ENCODE data around the gene SCRN2.

DNA sequence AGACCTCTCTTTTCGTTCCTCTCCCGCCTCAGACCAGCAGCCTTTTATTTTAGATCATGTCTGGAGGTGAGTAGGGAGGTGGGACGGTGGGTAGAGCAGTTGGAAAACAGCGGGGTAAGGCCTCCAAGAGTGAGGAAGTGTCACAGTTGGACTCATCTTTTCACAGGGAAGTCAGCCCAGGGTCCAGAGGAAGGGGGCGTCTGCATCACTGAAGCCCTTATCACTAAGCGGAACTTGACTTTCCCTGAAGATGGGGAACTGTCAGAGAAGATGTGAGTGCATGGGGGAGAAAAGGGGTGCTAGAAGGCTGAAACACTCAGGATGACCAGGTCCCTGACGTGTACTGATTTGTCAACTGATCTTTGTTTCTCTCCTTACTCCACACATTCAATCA lies 9.1 kb downstream of the SCRN2 start:
- TF ChIP-seq CREB1 (CRISPR knock-in tag; IDR thresholded peaks at IDR 0.05; ENCODE audit: low read depth) (no peak), EZH2 (IDR thresholded peaks at IDR 0.05; ENCODE audit: low read depth, unreplicated experiment) (no peak), ZNF114 (CRISPR knock-in tag; IDR thresholded peaks at IDR 0.05) (no peak), ZNF331 (CRISPR knock-in tag; IDR thresholded peaks at IDR 0.05; ENCODE audit: low read depth) (no peak), STAT1 (IDR thresholded peaks at IDR 0.05; ENCODE audit: unreplicated experiment) (no peak), POLR2AphosphoS5 (IDR thresholded peaks at IDR 0.05; ENCODE audit: low read depth) (no peak), EZH2phosphoT487 (IDR thresholded peaks at IDR 0.05; ENCODE audit: unreplicated experiment) (no peak)
- TF ChIP-seq, protein P1, sequence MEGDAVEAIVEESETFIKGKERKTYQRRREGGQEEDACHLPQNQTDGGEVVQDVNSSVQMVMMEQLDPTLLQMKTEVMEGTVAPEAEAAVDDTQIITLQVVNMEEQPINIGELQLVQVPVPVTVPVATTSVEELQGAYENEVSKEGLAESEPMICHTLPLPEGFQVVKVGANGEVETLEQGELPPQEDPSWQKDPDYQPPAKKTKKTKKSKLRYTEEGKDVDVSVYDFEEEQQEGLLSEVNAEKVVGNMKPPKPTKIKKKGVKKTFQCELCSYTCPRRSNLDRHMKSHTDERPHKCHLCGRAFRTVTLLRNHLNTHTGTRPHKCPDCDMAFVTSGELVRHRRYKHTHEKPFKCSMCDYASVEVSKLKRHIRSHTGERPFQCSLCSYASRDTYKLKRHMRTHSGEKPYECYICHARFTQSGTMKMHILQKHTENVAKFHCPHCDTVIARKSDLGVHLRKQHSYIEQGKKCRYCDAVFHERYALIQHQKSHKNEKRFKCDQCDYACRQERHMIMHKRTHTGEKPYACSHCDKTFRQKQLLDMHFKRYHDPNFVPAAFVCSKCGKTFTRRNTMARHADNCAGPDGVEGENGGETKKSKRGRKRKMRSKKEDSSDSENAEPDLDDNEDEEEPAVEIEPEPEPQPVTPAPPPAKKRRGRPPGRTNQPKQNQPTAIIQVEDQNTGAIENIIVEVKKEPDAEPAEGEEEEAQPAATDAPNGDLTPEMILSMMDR (conservative IDR thresholded peaks at IDR 0.05; ENCODE audit: low read depth in 2 of 2) = no peak
- TF ChIP-seq, protein P2, sequence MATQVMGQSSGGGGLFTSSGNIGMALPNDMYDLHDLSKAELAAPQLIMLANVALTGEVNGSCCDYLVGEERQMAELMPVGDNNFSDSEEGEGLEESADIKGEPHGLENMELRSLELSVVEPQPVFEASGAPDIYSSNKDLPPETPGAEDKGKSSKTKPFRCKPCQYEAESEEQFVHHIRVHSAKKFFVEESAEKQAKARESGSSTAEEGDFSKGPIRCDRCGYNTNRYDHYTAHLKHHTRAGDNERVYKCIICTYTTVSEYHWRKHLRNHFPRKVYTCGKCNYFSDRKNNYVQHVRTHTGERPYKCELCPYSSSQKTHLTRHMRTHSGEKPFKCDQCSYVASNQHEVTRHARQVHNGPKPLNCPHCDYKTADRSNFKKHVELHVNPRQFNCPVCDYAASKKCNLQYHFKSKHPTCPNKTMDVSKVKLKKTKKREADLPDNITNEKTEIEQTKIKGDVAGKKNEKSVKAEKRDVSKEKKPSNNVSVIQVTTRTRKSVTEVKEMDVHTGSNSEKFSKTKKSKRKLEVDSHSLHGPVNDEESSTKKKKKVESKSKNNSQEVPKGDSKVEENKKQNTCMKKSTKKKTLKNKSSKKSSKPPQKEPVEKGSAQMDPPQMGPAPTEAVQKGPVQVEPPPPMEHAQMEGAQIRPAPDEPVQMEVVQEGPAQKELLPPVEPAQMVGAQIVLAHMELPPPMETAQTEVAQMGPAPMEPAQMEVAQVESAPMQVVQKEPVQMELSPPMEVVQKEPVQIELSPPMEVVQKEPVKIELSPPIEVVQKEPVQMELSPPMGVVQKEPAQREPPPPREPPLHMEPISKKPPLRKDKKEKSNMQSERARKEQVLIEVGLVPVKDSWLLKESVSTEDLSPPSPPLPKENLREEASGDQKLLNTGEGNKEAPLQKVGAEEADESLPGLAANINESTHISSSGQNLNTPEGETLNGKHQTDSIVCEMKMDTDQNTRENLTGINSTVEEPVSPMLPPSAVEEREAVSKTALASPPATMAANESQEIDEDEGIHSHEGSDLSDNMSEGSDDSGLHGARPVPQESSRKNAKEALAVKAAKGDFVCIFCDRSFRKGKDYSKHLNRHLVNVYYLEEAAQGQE (IDR thresholded peaks at IDR 0.05; ENCODE audit: unreplicated experiment) = no peak
- TF ChIP-seq, protein P3, sequence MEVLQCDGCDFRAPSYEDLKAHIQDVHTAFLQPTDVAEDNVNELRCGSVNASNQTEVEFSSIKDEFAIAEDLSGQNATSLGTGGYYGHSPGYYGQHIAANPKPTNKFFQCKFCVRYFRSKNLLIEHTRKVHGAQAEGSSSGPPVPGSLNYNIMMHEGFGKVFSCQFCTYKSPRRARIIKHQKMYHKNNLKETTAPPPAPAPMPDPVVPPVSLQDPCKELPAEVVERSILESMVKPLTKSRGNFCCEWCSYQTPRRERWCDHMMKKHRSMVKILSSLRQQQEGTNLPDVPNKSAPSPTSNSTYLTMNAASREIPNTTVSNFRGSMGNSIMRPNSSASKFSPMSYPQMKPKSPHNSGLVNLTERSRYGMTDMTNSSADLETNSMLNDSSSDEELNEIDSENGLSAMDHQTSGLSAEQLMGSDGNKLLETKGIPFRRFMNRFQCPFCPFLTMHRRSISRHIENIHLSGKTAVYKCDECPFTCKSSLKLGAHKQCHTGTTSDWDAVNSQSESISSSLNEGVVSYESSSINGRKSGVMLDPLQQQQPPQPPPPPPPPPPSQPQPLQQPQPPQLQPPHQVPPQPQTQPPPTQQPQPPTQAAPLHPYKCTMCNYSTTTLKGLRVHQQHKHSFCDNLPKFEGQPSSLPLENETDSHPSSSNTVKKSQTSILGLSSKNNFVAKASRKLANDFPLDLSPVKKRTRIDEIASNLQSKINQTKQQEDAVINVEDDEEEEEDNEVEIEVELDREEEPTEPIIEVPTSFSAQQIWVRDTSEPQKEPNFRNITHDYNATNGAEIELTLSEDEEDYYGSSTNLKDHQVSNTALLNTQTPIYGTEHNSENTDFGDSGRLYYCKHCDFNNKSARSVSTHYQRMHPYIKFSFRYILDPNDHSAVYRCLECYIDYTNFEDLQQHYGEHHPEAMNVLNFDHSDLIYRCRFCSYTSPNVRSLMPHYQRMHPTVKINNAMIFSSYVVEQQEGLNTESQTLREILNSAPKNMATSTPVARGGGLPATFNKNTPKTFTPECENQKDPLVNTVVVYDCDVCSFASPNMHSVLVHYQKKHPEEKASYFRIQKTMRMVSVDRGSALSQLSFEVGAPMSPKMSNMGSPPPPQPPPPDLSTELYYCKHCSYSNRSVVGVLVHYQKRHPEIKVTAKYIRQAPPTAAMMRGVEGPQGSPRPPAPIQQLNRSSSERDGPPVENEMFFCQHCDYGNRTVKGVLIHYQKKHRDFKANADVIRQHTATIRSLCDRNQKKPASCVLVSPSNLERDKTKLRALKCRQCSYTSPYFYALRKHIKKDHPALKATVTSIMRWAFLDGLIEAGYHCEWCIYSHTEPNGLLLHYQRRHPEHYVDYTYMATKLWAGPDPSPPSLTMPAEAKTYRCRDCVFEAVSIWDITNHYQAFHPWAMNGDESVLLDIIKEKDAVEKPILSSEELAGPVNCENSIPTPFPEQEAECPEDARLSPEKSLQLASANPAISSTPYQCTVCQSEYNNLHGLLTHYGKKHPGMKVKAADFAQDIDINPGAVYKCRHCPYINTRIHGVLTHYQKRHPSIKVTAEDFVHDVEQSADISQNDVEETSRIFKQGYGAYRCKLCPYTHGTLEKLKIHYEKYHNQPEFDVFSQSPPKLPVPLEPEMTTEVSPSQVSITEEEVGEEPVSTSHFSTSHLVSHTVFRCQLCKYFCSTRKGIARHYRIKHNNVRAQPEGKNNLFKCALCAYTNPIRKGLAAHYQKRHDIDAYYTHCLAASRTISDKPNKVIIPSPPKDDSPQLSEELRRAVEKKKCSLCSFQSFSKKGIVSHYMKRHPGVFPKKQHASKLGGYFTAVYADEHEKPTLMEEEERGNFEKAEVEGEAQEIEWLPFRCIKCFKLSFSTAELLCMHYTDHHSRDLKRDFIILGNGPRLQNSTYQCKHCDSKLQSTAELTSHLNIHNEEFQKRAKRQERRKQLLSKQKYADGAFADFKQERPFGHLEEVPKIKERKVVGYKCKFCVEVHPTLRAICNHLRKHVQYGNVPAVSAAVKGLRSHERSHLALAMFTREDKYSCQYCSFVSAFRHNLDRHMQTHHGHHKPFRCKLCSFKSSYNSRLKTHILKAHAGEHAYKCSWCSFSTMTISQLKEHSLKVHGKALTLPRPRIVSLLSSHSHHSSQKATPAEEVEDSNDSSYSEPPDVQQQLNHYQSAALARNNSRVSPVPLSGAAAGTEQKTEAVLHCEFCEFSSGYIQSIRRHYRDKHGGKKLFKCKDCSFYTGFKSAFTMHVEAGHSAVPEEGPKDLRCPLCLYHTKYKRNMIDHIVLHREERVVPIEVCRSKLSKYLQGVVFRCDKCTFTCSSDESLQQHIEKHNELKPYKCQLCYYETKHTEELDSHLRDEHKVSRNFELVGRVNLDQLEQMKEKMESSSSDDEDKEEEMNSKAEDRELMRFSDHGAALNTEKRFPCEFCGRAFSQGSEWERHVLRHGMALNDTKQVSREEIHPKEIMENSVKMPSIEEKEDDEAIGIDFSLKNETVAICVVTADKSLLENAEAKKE (CRISPR knock-in tag; IDR thresholded peaks at IDR 0.05) = no peak
